Measurements from ENCODE around the gene SMCO1.
"Not testable (repeated sequence)": the region's sequence is repeated elsewhere in the genome, so short reads cannot be mapped to it uniquely, and the experiment has no call there.

SMCO1 gene, protein sequence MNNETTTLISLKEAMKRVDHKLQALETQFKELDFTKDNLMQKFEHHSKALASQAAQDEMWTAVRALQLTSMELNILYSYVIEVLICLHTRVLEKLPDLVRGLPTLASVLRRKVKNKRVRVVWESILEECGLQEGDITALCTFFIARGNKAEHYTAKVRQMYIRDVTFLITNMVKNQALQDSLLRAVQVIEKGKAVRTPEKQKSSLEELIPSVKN

DNA sequence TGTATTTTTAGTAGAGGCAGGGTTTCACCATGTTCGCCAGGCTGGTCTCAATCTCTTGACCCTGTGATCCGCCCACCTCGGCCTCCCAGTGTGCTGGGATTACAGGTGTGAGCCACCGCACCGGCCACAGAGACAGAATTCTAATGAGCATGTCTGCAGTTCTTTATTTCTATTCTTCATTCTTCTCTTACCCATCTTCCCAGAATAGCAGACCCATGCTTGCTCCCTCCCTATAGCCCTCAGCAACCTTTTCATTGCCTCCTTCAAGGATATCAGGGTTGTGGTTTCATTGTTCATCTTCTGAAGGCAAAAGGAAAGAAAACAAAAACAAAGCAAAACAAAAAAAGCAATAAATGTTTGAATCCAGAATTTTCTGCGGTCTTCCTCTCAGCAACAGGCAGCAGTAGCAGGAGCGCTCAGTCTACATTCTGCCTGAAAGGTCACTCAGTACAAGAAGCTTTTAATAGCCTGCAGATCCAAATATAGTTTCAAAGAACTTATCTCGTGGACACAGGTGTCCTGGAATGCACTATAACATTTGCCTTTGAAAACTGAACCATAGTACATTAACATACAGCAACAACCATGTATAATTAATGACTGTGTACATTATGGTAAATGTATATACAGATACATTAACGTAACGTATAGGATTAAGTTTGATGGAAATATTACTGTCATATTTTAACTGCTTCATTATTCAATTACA, at the start of gene SMCO1:
TSS of gene SMCO1 (minus strand) at position 434 of the 709 bp plus-strand sequence. CDS start at position 297, 137 bp downstream.
- DNase-seq: no peak

DNA sequence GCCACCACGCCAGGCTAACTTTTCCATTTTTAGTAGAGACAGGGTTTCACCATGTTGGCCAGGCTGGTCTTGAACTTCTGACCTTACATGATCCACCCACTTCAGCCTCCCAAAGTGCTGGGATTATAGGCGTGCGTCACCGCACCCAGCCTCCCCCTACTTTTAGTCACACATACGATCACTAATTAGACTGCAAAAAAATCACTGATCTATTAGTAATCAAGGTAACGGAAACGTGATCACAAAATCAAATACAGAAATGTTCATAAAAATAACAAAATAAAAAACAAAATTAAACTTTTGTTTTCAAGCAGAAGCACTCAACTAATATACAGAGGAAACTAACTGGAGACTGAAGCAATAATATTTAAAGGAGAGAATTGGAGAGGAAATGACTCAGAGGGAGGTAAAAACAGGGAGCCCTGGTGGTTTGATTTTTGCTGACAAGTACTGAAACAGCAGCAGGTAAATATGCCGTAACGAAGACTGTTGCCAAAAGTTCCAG, 48.6 kb upstream of the SMCO1 start:
- DNase-seq: peak; percentile 18 to 20

DNA sequence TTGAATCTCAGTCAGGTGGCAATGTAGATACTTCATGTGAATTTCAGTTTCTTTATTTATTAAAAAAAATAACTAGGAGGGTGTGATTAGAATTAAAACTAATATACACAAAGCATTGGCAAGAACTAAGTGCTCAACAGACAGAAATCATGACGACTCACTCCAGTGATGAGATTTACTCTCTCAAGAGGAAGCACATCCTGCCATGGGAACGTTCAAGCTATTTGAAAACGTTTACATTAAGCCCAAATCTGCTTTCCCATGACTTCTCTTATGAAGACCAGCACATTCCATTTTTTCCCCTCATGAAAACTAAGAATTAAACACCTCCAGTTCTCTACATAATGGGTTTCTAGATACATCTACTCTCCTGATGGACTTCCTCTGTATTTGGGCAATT, 44.7 kb upstream of the SMCO1 start:
- DNase-seq: no peak

DNA sequence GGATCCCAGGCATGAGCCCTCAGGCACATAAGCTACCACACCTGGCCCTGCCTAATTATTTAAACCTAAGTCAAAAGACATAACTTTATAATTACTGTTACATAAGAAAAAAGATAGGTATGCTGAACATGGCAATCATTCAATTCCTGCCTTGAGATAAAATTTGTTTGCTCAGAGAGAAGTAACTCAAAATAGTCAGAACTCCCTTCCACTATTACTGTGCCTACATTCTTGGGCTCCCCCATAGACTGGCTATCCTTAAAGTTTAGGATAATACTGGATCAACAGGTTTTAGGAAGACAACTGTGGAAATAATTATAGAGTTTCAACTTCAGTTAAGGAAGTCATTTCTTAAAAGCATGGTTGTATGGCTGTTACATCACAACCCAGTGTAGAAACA, 43.3 kb upstream of the SMCO1 start:
- DNase-seq: no peak

DNA sequence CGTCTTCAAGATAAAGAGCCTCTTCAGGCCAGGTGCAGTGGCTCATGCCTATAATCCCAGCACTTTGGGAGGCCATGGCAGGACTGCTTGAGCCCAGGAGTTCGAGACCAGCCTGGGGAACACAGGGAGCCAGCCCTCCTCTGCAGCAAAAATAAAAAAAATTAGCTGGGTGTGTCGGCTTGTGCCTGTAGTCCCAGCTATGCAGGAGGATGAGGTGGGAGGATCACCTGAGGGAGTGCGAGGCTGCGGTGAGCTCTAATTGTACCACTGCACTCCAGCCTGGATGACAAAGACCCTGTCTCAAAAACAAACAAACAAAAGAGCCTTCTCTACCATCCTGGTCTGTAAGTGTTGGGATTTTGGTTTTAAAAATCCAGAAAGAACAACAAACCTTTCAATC, 42.1 kb upstream of the SMCO1 start:
- DNase-seq: no peak

DNA sequence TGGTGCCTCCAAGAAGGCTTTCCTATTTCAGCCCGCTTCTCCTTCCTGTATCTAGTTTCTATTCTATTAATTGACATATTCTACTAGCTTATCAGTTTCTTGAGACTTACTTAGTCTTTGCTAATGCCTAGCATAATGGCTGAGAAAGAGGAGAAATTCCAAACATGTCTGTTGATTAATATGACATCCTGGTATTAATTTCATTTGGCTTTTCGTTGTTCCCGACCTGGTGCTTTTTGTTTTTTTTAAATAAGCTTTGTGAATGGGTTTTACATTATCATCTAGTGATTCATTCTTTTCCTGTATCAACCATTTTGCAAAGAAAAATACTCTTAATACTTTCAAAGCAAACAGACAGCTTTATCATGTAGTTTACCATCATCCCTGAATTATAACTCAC, 40.1 kb upstream of the SMCO1 start:
- no peak for DNase-seq

DNA sequence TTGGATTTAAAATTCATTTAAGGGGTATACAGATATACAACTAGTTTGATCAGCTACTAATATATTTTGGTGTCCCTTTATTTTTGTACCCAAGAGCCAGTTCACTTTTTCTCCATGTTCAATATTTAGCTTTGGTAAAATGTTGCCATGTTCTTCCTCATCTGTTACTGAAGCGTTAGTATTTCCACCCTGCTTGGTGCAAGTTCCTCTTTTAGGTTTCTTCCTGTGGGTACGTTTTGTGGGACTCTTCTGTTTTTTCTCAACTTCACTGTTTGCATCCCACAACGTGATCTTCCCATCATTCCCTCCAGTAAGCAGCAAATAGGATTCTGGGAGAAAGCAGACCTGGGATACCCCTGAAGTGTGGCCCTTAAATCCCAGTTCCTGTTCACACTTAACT, 39.1 kb upstream of the SMCO1 start:
- DNase-seq: no peak

DNA sequence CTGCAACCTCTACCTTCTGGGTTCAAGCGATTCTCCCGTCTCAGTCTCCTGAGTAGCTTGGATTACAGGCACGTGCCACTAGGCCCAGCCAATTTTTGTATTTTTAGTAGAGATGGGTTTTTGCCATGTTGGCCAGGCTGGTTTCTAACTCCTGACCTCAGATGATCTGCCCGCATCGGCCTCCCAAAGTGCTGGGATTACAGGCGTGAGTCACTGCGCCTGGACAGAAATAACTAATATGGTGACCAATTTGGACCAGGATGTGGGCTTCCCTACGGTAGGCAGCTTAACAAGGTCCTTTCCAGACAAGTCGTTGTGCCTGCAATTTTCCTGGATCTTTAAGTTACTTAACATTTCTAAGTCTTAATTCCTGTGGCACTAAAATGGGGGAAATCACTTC, 38.4 kb upstream of the SMCO1 start:
- no peak for DNase-seq

DNA sequence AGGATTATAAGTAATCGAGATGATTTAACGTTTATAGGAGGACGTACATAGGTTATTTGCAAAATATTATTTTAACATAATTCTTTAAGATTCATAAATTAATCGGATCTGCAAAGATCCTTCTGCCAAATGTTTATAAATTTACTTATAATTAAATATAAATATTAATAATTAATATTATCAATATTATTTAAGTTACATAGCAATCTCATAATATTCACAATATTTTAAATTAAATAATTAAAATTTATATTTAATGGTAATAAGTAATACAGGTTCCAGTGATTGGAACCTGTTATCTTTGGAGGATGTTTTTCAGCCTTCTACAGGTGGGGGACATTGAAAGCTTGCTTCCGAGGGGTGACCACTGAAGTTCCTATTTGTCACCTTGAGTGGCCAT, 37.1 kb upstream of the SMCO1 start:
- DNase-seq: no peak

DNA sequence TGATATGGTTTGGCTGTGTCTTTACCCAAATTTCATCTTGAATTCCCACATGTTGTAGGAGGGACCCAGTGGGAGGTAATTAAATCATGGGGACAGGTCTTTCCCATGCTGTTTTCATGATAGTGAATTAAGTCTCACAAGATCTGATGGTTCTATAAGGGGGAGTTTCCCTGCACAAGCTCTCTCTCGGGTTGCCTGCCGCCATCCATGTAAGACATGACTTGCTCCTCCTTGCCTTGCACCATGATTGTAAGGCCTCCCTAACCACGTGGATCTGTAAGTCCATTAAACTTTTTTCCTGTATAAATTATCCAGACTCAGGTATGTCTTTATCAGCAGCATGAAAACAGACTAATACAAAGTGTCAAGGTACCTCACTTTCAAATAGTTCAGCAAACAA, 35.0 kb upstream of the SMCO1 start:
- not testable (repeated sequence) for DNase-seq

DNA sequence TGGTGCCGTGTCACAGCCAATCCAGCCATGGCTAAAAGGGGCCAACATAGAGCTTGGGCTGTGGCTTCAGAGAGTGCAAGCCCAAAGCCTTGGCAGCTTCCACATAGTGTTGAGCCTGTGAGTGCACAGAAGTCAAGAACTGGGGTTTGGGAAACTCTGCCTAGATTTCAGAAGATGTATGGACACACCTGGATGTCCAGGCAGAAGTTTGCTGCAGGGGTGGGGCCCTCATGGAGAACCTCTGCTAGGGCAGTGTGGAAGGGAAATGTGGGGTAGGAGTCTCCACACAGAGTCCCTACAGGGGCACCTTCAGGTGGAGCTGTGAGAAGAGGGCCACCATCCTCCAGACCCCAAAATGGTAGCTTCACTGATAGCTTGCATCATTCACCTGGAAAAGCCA, 34.2 kb upstream of the SMCO1 start:
- not testable (repeated sequence) for DNase-seq

DNA sequence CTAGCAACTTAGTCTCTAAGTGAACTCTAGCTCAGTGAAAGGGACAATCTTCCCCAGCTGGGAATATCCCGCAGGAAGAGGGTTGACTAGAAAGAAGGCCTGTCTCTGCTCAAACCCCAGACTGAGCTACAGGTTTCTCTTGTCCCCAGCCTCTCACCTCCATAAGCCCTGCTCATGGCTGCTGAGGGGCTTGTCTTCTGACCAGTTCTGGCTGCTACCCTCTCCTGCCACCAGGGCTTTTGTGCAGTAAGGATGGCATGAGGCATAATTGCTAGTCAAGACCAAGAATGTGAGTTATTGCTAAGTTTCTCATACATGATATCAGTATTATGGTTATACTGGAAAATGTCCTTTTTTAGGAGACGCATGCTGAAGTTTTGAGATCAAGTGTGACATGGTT, 31.9 kb upstream of the SMCO1 start:
- no peak for DNase-seq

DNA sequence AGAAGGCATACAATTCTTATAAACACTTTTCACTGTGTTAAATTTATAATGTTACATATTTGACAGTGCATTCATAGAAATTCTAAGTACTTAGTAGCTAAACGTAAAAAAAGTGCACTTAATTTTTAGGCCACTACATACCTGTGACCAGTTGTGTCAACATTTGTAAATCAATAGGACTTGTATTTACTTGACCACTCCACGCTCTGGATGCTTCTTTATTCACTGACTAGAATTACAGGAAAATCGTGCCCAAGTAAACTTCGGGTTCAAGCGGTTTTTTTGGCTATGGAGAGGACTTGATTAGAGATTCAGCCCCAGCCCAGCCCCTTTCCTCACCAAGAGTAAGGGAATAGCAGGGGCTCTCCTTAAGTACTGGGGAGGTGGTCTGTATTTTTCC, 31.4 kb upstream of the SMCO1 start:
- no peak for DNase-seq

DNA sequence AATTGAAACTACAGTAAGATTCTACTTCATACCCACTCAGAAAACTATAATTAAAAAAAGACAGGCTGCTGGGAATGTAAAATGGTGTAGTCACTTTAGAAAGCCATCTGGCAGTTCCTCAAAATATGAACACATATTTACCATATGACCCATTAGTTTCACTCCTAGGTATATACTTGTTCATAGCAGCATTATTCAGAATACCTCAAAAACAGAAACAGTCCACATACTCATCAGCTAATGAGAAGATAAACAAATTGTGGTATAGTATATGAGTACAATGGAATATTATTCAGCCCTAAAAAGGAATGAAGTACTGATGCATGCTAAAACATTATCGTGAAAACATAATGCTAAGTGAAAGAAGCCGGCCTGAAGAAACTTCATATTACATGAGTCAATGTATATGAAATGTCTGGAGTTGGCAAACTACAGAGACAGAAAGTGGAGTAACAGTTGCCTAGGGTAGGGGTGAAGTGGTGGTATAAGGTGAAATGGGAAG, 29.4 kb upstream of the SMCO1 start:
- no peak for DNase-seq

DNA sequence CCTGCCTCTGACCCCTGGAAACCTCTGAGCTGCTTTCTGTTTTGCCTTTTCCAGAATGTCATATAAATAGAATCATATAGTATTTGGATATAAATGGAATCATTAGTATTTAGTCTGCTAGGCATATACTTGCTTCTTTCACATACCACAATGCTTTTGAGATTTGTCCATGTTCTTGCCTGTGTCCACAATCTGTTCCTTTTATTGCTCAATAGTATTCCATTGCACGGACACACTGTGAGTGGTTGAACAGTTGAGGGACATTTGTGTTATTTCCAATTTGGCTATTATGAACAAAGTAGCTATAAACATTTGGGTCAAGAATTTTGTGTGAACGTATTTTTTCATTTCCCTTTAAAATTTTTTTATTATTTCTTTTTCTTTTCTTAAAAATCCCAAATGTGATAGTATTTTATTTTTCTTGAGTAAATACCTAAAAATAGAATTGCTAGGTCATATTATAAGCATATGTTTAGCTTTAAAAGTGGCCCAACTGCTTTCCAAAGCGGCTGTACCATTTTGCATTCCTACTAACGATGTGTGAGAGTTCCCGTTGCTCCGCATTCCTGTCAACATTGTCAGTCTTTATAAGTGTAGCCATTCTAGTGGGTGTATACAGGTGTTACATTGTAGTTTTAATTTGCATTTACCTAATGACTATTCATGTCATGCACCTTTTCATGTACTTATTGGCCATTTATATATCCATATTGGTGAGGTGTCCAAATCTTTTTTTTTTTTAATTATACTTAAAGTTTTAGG, 26.7 kb upstream of the SMCO1 start:
- no peak for DNase-seq

DNA sequence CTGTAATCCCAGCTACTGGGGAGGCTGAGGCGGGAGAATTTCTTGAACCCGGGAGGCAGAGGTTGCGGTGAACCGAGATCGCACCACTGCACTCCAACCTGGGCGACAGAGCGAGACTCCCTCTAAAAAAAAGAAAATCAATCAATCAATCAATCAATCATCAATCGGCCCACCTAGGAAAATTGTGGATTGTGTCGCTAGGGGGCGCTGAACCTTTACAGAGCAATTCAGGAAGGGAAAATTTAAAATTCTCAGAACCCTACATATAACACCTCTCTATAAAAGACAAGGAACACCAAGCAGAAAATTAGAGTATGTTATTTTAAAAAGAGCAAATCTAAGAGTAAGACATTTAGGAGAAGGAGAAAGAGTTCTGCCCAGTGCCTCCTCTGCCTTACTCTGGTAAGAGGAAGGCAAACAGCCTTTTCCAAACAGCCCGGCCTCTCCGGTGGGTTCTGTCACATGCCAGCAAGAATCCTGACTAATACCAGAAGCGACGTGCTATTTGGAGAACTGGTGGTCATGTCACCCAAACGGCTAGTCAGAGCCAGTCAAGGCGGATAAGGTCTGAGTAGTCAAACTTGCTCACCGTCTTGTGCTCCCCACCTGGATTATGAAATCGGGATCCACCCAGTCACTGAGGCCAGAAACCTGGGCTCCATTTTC, 22.3 kb upstream of the SMCO1 start:
- DNase-seq: peak; percentile 78

DNA sequence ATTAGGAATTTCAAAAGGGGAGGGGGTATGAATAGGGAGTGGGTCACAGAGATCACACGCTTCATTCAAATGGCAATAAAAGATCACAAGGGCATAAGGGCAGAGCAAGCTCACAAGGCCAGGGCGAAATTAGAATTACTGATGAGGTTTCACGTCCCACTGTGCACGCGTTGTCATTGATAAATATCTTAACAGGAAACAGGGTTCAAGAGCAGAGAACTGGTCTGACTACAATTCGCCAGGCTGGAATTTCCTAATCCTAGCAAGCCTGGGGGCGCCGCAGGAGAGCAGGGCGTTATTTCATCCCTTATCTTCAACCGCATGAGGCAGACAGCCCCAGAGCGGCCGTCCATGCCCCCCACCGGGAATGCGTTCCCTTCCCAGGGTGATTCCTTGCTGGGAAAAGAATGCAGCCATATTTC, 18.1 kb upstream of the SMCO1 start:
- DNase-seq: no peak

DNA sequence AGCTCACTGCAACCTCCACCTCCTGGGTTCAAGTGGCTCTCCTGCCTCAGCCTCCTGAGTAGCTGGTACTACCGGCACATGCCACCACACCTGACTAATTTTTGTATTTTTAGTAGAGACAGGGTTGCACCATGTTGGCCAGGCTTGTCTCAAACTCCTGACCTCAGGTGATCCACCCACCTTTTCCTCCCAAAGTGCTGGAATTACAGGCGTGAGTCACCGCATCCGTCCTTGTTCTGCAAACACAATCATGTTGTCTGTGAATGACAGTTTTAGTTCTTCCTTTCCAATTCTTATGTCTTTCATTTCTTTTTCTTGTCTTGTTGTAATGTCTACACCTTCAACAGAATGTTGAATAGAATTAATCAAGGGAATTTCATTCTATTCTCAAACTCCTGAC, 16.3 kb upstream of the SMCO1 start:
- DNase-seq: no peak

DNA sequence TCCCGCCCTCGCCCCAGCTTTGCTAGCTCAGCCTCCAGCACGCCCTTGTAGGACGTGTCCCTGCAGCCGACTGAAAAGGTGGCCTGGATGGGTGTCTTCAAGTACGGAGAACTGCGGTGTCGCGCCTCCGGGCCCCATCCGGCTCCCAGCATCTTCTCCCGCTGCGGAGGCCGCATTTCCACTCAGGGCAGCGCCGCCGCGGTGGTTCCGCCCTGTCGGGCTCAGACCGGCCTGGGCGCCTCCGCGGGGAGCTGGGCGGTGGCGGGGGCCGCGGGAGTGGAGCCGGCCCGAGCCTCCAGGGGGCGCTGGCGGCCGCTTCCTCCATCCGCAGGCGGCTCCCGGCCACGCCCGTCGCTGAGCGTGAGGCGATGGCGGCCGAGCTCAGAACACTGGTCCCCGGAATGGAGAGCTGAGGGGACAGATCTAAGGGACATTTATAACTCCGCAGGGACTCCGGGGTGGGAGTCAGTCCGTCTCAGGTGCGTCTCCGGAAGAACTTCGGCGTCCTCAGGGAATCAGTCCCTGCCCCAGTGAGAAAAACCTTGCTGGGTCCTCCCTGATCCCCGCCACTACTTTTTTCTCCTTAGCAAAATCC, 13.6 kb upstream of the SMCO1 start:
- DNase-seq: peak; percentile 89 to 94

DNA sequence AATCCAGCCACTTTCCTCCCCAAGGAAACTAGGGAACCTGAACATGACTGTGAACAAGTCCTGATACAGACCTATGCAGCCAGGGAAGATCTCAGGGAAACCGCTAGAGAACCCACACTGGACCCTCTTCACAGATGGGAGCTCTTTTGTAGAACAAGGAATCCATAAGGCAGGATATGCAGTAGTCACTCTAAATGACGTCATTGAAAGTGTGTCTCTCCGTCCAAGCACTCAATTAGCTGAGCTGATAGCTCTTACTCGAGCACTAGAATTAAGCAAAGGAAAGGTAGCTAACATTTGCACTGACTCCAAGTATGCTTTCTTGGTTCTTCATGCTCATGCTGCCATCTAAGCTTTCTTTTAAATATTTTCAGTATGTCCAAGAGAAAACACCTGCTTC, 10.0 kb upstream of the SMCO1 start:
- no peak for DNase-seq

DNA sequence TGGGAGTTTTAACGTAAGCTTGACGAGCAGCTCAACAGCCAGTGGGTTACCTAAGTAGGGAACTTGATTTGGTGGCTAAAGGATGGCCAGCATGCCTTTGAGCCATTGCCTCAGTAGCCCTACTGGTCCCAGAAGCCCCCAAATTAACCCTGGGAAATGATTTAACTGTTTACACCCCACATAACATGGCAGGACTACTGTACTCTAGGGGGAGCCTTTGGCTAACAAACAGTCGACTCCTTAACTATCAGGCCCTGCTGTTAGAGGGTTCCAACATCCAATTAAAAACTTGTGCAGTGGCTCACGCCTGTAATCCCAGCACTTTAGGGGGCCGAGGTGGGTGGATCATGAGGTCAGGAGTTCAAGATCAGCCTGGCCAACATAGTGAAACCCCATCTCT, 9.4 kb upstream of the SMCO1 start:
- no peak for DNase-seq

DNA sequence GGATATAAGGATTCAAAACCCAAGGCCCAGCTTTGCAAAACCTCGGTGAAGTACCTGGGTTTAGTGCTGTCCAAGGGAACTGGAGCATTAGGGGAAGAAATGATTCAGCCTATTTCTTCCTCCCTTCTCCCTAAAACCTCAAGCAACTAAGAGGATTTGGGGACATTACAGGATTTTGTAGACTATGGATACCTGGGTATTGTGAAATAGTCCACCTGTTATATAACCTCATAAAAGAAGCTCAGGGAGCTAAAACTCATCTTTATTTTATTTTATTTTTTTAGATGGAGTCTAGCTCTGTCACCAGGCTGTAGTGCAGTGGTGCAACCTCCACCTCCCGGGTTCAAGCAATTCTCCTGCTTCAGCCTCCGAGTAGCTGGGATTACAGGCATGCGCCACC, 8.7 kb upstream of the SMCO1 start:
- DNase-seq: no peak

DNA sequence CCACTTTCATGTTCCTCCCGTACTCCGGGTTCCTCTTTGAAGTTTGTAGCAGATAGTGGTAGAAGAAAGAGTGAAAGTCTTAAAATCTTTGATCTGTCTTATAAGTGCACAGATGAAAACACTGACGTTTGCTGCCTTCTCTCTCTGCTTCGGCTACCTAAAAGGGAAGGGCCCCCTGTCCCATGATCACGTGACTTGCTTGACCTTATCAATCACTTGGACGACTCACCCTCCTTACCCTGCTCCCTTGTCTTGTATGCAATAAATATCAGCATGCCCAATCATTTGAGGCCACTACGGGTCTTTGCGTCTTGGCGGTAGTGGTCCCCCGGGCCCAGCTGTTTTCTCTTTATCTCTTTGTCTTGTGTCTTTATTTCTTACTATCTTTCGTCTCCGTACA, 6.1 kb upstream of the SMCO1 start:
- not testable (repeated sequence) for DNase-seq

Measured in stimulated activated CD4-positive, alpha-beta T cell treated with anti-CD3 and anti-CD28 coated beads, Interleukin-2, amount 100 ng/mL, for 24 hours (primary cell).